SKM-1 treated with dmso at 0.1 percent for 144 hours (cell line): ENCODE data around the gene ICA1.
"Not testable (repeated sequence)": the region's sequence is repeated elsewhere in the genome, so short reads cannot be mapped to it uniquely, and the experiment has no call there.

Source experiments
- DNase-seq: peaks from one replicate; lab custom pipeline; 2025; ENCODE audit not compliant: unreplicated experiment; lab: John Stamatoyannopoulos, UW

Gene ICA1

DNA sequence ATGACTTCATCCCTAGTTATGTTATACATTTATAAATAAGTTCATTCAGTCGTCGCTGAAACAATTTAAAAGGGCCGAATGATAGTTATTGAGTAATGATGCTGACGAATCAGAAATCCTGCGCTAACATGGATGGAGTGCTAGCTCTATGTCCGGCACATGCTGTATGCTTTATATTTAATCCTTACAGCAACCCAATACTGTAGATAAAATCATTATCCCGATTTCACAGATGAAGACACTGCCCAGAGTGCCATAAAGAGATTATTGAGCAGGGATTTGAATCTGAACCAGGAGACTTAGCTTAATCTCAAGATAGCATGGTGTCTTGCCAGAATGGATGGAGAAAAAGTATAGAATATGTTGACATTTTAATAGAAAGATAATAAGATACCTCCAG is 1.1 kb upstream of the ICA1 start:
- no peak for DNase-seq

DNA sequence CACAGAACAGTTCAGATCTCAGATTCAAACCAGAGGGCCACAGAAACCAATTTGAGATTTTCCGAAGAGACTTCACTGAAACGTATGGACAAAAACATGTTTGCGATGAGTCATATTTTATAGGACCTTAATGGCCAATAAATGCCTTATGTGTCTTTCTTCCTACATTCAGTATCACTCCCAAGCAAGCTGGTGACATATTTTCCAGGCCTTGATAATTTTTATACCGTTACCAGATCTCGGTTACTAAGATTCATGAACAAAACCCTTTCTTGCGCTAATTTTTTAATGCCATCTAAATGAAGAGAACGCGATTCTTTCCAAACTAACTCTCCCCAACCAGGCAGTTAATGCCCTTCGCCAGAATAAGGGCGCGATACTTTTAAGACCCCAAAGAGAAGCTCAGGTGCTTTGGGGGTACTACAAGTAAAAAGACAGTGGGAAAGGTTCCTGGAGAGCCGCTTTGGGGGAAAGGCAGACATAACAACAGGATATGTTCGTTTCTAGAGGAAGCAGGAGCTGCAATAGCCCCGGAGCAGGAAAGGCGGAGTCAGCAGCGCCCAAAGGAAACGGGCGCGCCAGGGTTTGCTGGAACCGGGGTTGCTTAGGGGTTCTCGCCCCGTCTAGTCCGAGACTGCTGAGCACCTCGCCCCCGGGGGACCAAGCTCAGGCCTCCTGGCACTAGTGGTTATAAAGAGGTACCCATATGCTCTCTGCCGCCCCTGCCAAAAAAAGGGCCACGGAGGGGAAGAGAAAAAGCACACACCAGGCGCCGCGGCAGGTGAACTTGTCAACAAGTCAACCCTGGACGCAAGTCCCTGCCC is 884 bp downstream of the ICA1 start:
- peak; percentile 31 for DNase-seq

DNA sequence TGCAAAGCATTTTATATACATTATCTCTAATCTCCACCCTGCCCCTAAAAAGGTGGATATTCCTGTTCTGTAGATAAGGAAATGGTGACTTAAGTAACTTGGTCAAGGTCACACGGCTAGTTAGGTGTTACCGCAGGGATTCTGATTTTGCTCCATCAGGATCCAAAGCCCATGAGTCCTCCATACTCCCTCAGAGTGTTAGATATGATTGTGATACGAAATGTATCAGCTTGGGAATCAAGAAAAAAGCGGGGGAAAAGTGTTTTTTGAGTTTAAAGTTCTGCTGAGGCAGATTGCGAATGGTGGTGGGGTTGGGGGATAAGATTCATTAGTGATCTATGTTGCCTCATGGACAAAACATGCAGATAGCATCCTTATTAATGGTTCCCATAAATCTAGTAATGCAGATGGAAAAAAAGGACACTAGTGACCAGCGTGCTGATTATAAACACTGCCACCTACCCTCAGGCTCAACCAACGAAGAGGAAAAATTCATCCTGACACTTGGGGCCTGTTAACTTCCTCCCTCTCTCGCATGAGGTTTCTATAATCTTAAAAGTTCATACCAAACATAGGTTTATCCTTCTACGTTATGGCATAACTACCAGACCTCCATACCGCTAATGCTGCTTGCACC is 2.3 kb downstream of the ICA1 start:
- no peak for DNase-seq

DNA sequence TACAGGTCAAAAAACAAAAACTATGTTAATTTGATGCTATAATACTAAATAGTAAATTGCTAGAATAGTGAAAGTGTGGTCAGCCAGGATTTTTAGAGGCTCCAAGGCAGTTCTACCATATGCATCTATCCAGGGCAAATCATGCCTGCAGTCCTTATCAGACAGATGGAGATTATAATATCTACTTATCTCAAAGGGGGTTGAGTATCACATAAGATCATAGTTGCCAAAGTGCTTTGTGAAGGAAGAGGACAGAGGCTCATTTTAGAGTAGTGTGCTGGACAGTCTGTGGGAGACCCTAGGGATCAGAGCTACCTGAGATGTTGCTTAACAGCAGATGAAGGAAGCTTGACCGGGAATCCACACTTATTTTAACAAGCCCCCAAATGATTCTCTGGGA is 3.2 kb downstream of the ICA1 start:
- no peak for DNase-seq

DNA sequence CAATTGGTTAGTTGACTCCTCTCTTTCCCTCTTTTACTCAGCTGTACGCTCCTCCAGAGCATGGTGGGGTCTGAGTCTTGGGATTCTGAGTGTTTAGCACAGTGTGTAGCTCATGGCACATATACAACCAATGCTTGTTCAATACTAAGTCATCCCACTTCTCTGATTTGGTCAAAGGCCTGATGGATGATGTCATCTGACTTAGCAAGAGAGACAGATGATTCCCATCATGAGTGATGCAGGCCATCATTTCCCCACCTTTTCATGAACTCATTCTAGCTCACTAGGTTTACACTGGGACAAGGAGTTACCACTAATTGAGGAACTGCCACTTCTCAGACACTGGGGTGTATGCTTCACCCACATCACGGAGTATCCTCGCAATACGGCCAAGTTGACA is 3.8 kb downstream of the ICA1 start:
- DNase-seq, result no peak

DNA sequence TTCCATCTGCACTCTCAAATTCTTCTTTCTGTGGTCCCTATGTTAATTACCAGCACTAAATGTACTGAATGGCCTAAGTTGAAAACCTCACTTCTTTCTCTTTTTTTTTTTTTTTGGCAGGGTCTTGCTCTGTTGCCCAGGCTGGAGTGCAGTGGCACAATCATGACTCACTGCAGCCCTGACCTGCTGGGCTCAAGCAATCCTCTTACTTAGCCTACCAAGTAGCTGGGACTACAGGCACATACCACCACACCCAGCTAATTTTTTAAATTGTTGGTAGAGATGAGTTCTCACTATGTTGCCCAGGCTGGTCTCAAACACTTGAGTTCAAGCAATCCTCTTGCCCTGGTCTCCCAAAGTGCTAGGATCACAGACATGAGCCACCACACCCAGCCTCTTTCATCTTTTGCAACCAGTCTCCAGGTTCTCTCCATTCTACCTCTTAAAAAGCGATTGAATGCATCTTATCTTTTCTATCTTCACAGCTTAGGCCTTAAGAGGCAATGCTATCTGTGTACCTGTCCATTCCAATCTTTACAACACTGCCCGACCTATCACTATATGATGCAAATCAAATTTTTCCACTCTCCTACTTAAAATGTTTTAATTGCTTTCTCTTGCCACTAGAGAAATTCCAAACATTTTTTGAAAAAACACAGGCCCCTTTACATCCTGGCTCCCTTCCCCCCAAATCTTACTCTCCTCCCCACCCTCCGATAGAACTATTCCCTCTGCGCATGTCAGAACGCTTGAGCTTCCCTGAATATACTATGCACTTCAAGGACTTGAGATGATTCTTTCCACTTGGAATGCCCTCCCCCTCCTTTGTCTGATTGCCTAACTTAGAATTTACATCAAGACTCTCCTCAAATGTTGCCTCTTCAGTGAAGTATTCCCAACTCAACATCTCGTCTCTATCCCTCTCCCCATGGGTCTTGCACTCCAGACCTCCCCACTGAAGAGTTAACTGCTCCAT is 6.0 kb downstream of the ICA1 start:
- no peak for DNase-seq

DNA sequence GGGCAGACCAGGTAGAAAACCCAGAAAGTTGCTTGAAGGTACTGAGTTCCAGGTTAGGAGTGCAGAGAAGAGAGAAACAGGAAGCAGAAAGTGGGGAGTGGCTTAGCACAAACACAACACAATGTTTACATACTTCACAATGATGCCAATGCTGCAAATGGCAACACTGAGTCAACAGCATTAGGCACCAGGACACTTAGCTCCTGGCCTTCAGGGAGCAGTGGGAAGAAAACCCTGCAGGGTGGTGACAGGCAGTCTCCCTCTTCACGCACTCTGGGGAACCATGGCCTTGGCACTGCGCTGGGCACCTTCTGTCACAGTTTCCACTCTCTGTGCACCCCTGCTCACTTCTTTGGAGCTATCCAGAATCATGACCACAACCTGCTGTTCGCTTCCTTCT is 7.3 kb downstream of the ICA1 start:
- no peak for DNase-seq

DNA sequence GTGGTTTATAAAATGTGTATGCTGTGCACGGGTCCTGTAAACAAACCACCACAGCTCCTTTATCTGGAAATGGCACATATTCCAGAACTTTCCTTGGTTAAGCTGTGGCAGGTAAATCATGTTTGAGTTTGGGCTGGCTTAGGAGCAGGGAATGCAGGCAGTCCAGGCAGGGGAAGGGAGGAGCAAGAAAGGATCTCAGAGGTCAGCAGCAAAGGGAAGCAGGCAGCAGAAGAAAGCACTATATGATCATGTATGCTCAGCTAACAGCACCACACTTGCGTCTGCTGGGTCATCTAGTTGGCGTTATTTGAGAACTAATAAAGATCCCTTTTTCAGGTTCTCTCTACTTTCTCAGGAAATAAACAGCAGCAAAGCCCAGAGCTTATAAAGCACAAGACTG is 7.8 kb downstream of the ICA1 start:
- no peak for DNase-seq

DNA sequence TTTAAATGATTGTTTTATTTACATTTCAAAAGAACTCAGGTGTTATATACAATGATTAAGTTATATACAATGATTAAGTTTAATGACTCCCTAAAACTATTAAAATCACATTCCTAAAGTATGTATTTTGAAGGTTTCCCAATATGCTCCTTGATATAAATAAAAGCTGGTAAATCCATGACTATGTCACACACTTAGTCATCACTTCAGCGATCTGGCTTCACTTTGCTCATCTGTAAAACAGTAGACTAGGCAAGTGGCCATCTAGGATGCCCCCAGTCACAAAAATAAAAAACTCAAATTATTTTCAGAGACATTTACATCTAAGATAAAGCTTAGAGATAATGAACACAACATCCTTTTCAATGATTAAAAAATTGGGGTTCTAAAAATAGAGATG is 10.8 kb downstream of the ICA1 start:
- DNase-seq, result no peak

DNA sequence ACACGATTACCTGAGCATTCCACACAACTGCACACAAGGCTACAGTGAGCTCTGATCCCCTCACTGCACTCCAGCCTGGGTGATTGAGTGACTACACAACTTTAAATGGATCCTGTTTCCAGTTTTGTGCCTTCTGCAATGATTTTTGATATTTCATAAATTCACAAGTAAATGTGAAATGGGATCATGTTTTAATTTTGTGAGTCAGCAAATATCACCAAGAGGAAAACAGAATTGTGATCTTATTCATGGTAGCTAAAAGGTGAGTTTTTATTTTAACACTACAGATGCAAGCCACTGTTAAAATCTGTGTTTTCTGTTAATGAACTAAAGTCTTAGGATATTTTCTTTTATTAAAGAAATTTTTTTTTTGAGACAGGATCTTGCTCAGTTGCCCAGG is 11.4 kb downstream of the ICA1 start:
- DNase-seq, result no peak

DNA sequence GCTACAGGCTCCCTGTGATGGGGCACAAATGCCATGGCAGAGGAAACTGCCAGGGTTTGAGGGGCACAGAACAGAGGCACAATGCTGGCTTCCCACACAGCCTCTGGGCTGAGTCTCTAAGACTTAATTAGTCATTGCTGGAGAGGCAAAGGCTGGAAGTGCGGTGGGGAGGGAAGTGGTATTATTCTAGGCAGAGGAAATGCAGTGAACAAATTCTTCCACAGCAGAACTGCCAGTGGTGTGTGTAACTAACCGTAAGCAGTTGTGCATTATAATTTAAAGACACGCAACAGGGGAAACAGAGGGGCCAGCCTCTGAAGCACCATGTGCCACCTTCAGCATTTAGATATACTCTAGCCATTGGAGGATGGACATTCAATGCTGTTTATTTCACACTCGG is 12.8 kb downstream of the ICA1 start:
- DNase-seq, result no peak

DNA sequence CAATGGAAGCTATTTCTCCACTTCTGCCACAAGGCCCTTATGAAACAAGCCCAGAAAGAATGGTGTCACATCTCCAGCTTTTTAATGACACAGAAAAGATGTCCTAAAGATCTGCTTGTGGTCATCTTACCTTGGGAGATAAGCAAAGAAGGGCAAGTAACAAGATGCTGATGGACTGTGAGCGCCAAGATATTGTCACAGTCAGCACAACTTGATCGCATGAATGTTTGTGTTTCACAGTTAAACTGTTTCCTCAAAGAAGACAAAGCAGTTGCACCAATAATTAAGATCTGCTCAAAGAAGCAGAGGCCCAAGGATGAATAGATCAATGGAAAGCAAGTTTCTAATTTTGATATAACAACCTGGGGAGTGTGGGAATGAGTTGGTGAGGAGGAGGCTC is 15.9 kb downstream of the ICA1 start:
- no peak for DNase-seq

DNA sequence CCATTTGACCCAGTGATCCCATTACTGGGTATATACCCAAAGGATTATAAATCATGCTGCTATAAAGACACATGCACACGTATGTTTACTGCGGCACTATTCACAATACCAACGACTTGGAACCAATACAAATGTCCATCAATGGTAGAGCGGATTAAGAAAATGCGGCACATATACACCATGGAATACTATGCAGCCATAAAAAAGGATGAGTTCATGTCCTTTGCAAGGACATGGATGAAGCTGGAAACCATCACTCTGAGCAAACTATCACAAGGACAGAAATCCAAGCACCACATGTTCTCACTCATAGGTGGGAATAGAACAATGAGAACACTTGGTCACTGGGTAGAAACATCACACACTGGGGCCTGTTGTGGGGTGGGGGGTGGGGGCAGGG is 16.9 kb downstream of the ICA1 start:
- DNase-seq, result not testable (repeated sequence)

DNA sequence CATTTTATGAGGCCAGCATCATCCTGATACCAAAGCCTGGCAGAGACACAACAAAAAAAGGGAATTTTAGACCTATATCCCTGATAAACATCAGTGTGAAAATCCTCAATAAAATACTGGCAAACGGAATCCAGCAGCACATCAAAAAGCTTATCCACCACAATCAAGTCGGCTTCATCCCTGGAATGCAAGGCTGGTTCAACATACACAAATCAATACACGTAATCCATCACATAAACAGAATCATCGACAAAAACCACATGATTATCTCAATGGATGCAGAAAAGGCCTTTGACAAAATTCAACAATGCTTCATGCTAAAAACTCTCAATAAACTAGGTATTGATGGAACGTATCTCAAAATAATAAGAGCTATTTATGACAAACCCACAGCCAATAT is 18.9 kb downstream of the ICA1 start:
- DNase-seq, result not testable (repeated sequence)

DNA sequence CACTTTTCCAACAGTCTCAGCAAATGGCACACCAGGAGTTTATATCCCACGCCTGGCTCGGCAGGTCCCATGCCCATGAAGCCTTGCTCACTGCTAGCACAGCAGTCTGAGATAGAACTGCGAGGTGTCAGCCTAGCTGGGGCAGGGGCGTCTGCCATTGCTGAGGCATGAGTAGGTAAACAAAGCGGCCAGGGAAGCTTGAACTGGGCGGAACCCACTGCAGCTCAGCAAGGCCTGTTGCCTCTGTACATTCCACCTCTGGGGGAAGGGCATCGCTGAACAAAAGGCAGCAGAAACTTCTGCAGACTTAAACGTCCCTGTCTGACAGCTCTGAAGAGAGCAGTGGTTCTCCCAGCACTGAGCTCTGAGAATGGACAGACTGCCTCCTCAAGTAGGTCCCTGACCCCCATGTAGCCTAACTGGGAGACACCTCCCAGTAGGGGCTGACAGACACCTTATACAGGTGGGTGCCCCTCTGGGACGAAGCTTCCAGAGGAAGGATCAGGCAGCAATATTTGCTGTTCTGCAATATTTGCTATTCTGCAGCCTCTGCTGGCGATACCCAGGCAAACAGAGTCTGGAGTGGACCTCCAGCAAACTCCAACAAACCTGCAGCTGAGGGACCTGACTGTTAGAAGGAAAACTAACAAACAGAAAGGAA is 22.1 kb downstream of the ICA1 start:
- DNase-seq, result not testable (repeated sequence)

DNA sequence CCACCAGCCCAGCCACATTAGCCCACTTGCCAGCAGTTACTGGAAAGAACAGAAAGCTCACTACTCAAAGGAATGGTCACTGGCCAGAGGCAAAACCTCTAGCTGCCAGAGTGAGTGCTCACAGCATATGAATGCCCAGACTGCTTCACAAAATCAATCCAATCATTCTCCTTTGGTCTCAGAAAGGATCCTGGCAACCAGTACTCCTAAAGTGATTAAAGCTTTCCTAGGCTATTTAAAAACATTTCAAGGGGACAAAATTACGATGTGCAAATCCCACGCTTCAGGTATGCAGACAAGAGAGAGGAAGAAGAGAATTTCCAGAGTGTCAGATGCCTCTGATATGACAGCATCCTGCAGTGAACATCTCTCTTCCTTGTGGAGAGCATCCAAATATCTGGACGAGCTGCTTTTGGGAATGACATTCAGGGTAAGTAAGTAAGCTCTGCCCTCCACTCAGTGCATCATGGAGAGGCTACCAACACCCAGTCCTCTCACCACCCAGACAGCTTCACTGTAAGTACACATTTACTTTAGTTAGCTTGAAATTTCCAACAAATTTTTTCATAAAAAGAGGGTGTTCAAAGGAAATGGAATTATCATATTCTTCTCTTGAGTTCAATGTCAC is 25.1 kb downstream of the ICA1 start:
- no peak for DNase-seq

DNA sequence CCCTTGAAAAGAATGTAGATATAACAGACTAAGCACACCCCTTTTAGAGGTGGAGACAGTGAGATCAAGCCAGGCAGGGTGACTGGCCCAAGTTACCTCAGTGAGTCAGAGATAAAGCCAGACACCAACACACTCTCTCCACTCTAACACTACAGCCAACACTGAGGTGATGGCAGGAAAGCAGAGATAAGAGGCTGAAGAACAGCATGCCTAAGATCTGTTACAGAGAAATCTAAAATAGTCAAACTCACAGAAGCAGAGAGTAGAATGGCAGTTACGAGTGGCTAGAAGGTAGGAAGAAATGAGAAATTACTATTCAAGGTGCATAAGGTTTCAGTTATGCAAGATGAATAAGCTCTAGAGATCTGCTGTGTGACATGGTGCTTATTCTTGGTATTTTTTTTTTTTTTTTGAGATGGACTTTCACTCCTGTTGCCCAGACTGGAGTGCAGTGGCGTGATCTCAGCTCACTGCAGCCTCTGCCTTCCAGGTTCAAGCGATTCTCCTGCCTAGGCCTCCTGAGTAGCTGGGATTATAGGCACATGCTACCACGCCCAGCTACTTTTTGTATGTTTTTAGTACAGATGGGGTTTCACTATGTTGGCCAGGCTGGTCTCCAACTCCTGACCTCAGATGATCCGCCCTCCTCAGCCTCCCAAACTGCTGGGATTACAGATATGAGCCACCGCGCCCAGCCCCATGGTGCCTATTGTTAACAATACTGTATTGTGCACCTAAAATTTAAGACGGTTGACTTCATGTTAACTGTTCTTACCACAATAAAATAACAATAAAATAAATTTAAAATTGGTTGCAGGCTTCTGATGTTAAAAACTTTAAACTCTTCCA is 28.7 kb downstream of the ICA1 start:
- no peak for DNase-seq

DNA sequence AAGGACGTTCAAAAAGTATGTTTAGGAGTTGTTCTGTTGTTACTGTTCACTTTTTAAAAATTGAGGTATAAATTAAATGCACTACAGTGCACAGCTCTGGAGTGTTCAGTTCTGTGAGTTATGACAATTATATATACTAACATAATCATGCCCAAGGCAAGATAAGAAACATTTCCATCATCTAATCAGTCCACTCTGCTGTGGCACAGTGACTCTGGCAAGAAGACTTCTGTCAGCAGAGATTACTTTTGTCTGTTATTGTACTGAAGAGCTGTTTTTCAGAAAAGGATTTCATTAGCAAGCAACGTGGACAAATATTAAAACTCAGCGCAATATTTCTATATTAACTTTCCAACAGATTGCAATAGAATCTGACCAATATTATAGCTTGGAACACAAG is 32.0 kb downstream of the ICA1 start:
- no peak for DNase-seq

DNA sequence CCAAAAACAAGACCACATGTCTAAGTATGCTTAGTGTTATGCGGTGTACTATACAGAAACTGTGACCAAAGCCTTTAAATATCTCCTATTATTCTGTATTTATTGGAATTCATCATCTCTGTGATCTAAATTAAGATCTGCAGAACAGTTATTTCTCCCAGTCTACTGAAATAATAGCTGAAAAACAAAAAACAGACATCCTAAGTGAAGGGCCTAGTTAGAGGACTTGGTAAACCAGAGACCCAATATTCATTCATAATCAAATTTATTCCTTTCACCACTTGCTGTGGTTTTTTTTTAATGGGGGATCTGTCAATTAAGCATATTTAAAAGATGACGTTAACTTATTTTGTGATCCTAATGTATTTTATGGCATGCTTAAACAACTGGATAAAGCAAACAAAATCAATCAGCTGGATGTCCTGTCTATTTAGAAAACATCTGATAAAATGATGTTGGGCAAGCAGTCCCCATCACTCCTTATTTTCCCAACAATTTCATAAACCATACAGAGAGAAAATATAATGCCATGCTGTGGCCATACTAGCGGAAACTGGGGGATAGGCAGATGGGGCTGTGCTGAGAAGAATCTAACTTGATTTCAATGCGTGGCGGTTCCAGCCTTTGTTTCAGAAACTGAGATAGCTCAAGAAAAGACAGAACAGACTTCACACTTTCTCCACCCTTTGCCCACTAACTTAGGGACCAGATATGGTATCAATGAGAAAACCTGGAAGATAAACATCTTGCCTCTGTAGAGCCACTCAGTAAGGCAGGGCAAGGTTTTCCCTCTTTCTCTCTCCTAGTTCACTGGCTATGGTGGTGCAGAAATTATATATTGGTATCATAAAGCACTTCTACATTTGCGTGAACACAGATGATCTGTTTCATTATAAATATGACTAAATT is 32.9 kb downstream of the ICA1 start:
- no peak for DNase-seq
